AG09319 (cell line): Measurements from ENCODE around the gene ACTN4.
A peak's percentile ranks its signal among the peaks of the same experiment; 100 is the strongest.
"Not testable (repeated sequence)": the region's sequence is repeated elsewhere in the genome, so short reads cannot be mapped to it uniquely, and the experiment has no call there.

Experiments
- DNase-seq: peaks from one replicate; pipeline ENCODE4 v3.0.0-alpha.2; 2010; ENCODE audit warnings: low read depth; ENCODE audit errors: extremely low read depth
- CTCF ChIP-seq: IDR thresholded peaks from 2 replicates; pipeline ENCODE4 v1.5.1; 2011; ENCODE audit warnings: low read depth, mild to moderate bottlenecking, inconsistent platforms, low read length, moderate library complexity

ACTN4 gene

GRCh38 chr19:38617764-38618589 lies 29.5 kb upstream of the ACTN4 start, which contains the start of gene MAP4K1:
Gene MAP4K1 (minus strand): TSS chr19:38617953. CDS start chr19:38617895, 58 bp downstream.
- no peak for DNase-seq
- TF ChIP-seq CTCF = no peak

- no peak for TF ChIP-seq CTCF
- DNase-seq = peak; percentile 96
Observed at GRCh38 chr19:38618590-38619360, 28.7 kb upstream of the ACTN4 start, which contains the start of gene EIF3K. Gene EIF3K (plus strand): TSS chr19:38619188. CDS start chr19:38619269, 81 bp downstream.

GRCh38 chr19:38619361-38620174 lies 27.9 kb upstream of the ACTN4 start:
- DNase-seq = no peak

GRCh38 chr19:38624822-38625221 lies 22.6 kb upstream of the ACTN4 start:
- no peak for TF ChIP-seq CTCF
- DNase-seq = no peak

More at GRCh38 chr19:38619361-38620174, 27.9 kb upstream of the ACTN4 start:
- TF ChIP-seq CTCF = no peak

GRCh38 chr19:38626401-38626800 lies 21.0 kb upstream of the ACTN4 start:
- no peak for TF ChIP-seq CTCF
- no peak for DNase-seq

- no peak for TF ChIP-seq CTCF
- no peak for DNase-seq
Observed at GRCh38 chr19:38629568-38629967, 17.9 kb upstream of the ACTN4 start.

- DNase-seq = not testable (repeated sequence)
Observed at GRCh38 chr19:38631301-38631700, 16.1 kb upstream of the ACTN4 start.

- not testable (repeated sequence) for DNase-seq
Observed at GRCh38 chr19:38631811-38632475, 15.5 kb upstream of the ACTN4 start.
